GM20431 (cell line): ENCODE data around the gene NES.

Source experiments
- in situ Hi-C: fragments of 300-500 bp; cut with MseI, MboI; formaldehyde crosslinking; loops from one replicate; pipeline ENCODE4 v1.15.0; 2020; ENCODE audit warnings: low sequenced_read_pairs; ENCODE audit not compliant: unreplicated experiment

The NES gene

GRCh38 chr1:156626079-156626438, 51.1 kb downstream of the NES start:
- in situ Hi-C loops = no loop called here

- in situ Hi-C loops = no loop called here
These were observed 51.6 kb downstream of the NES start for GRCh38 chr1:156625436-156626078.

- in situ Hi-C loops = no loop called here
These were observed 52.3 kb downstream of the NES start for GRCh38 chr1:156624814-156625435.

GRCh38 chr1:156623946-156624813, 53.0 kb downstream of the NES start:
- in situ Hi-C loops = no loop called here

- in situ Hi-C loops = no loop called here
These were observed 54.5 kb downstream of the NES start for GRCh38 chr1:156622581-156623297.

DNA sequence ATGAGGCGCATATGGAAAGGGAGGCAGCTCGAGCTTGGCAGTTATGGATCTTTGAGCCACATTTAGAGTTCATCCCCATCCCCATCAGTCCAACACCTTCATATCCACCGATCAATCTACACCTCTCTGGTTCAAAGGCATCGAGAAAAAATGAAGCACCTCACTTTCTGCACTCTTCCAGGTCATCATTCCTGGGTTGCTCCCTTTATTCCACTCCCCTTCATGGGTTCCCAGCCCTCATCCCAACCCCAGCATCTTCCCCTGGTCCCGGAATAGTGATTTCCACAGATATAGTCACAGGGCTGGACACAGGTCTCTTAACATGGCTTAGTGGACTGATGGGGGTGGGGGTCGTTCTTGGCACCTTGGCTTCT, 57.6 kb downstream of the NES start:
- in situ Hi-C loops = no loop called here

DNA sequence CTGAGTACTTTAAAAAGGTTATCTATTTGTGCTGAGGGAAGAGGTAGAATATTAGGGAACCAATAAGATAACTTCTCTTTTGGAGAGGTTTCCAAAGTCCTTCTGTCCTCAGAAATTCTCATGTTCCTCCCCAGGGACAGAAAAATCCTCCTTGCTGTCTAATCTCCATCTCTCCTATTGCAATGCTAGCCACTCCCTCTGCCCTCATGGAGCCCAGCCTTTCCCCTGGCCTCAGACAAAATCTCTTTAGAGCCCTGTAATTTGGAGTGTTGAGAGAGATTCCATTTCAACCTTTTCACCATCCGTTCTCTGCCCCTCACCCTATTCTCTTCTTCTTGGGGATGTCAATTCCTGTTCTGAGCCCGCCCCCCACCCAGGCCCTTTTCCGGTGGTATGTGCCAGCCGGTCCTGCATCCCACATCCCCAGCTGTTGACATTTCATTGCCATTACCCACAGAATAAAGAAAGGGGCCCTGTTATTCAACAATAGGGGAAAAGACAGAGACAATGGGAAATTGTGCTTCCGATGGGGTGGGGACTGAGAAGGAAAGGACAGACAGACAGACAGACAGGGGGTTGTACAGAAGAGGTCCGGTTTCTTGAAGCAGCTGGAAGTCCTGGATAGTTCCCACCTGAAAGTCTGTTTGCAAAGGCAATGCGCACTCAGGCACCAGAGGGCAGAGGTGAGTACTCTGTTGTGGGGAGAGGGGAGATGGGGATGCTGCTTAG, 58.2 kb downstream of the NES start, which contains the start of gene HAPLN2:
Gene HAPLN2 (plus strand): TSS at position 563 of the 729 bp plus-strand sequence. CDS start 4,076 bp downstream, outside the sequence.
- in situ Hi-C loops = no loop called here
